Measurements from ENCODE around the gene CORO2A. TPM values are rescaled to one million over a fixed set of nuclear protein-coding genes. Genes with fewer than 3 reads are reported as not detected.

Gene CORO2A
- total and polyA plus RNA-seq, 2 of the 8 experiments (the other 6 are each of a cell fraction or from before 2014, with no cell fraction given) = 13.7 to 27.9 TPM

- TF ChIP-seq TBP (IDR thresholded peaks at IDR 0.05; ENCODE audit: low read depth, low read length) (no peak), PHF8 (conservative IDR thresholded peaks at IDR 0.05; ENCODE audit: low read depth, low read length) (no peak), EP300 (IDR thresholded peaks at IDR 0.05; ENCODE audit: borderline replicate concordance in 1 of 2, low read depth in 2 of 2, low read length in 2 of 2) (no peak), POLR2AphosphoS5 (IDR thresholded peaks at IDR 0.05; ENCODE audit: low read depth, low read length) (no peak), SP4 (IDR thresholded peaks at IDR 0.05; ENCODE audit: low read length) (no peak)
Observed at GRCh38 chr9:98083566-98084183, 108.8 kb downstream of the CORO2A start (continued).
